Activated T-cell treated with anti-CD3 and anti-CD28 coated beads for 4 hours (primary cell): ENCODE measurements around the gene BCAS3.
A peak's percentile ranks its signal among the peaks of the same experiment; 100 is the strongest.

Experiments
- DNase-seq: peaks from one replicate; pipeline ENCODE4 v3.0.0-alpha.2; 2020

The BCAS3 gene

GRCh38 chr17:60676758-60677307, 818 bp upstream of the BCAS3 start:
- DNase-seq = no peak

DNA sequence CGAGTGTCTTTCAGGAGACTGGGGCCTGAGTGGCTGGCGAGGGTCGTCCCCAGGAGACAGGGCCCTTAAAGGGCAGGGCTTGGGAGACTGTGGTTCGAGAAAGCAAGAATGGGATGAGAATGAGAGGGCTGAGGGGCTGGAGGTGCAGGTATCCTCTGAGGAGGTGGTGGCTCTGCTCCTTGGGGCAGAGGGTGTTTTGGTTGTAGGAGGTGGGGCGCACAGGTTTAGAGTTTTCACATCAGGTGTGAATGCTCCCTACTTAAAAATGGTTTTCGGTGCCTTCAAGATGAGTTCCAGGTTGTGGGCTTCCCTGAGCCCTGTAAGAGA, 430 bp downstream of the BCAS3 start:
- no peak for DNase-seq

GRCh38 chr17:60679287-60679686, 1.6 kb downstream of the BCAS3 start:
- no peak for DNase-seq

DNA sequence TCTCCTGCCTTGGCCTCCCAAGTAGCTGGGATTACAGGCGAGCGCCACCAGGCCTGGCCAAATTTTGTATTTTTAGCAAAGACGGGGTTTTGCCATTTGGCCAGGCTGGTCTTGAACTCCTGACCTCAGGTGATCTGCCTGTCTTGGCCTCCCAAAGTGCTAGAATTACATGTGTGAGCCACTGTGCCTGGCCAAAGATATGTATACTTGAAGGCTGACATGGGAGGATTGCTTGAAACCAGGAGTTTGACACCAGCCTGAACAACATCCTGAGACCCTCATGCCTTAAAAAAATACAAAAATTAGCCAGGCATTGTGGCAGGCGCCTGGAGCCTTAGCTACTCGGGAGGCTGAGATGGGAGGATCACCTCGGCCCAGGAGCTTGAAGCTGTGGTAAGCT, 3.1 kb downstream of the BCAS3 start:
- DNase-seq = no peak

- DNase-seq = no peak
Observed at GRCh38 chr17:60685437-60685836, 7.8 kb downstream of the BCAS3 start.

- no peak for DNase-seq
Observed at GRCh38 chr17:60695960-60696359, 18.3 kb downstream of the BCAS3 start.

- no peak for DNase-seq
Observed at GRCh38 chr17:60699090-60699489, 21.4 kb downstream of the BCAS3 start.

- no peak for DNase-seq
Observed at GRCh38 chr17:60704170-60704569, 26.5 kb downstream of the BCAS3 start.

GRCh38 chr17:60712675-60713074, 35.0 kb downstream of the BCAS3 start:
- no peak for DNase-seq

- no peak for DNase-seq
Observed at GRCh38 chr17:60713608-60714007, 36.0 kb downstream of the BCAS3 start.

- DNase-seq = no peak
Observed at GRCh38 chr17:60716766-60717165, 39.1 kb downstream of the BCAS3 start.

DNA sequence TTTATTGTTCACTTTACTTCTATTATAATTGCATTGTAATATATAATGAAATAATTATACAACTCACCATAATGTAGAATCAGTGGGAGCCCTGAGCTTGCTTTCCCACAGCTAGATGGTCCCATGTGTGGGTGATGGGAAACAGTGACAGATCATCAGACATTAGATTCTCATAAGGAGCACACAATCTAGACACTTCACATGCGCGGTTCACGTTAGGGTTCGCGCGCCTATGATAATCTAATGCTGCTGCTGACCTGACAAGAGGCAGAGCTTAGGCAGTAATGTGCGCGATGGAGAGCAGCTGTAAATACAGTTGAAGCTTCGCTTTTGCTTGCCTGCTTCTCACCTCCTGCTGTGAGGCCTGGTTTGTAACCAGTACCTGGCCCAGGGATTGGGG, 40.2 kb downstream of the BCAS3 start:
- no peak for DNase-seq

DNA sequence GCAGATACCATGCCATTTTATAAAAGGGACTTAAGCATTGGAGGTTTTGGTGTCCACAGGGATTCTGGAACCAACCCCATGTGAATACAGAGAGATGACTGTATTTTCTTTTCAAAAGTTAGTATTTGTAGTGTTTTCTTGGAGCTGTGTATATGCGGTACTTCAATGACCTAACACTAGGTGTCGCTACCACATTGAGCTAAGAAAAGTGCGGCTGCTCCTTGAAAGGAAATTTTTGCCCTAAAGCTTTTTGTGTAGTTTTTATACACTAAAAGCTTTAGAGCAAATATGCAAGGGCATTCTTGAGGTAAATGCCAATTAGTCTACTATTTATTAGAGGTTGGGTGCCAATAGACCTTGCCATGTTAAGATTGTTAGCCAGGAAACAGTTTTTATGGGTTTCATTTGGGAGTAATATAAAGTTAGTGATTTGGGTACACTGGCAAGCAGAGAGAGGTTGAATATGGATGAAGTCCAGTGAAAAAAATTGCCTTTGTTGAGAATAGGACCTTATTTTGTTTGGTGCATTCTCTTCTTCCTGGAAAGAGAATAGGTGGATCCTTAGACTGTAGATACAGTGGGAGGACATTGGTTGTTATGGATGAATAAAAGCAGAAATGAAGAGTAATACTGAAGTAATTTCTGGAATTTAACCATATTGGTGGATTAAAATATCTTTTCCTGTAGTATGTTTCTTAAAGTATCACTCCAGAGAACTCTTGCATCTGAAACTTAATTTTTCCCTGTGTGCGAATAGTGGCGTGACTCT, 43.3 kb downstream of the BCAS3 start:
- peak; percentile 24 for DNase-seq

GRCh38 chr17:60724647-60725046, 47.0 kb downstream of the BCAS3 start:
- DNase-seq = no peak

DNA sequence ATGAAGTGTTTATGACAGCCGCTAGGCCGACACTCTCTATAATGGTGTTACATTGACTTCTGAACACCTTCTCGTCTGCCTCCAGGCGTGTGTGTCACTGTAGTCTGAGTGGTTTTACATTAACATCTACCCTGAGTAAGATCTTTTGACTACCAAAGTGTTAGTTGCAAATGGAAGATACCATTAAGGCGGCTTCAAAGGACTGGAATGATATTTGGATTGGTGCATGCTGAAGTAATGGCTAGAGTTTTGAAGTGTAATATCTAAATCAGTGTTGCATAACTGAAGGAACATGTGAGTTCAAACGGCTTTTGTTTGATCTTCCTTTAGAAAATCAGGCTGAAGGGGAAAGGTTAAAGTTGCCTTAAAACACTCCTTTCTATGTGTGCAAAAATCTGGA, 52.2 kb downstream of the BCAS3 start:
- no peak for DNase-seq

GRCh38 chr17:60730273-60730672, 52.6 kb downstream of the BCAS3 start:
- no peak for DNase-seq

GRCh38 chr17:60738287-60738686, 60.6 kb downstream of the BCAS3 start:
- no peak for DNase-seq

- no peak for DNase-seq
Observed at GRCh38 chr17:60740584-60740983, 62.9 kb downstream of the BCAS3 start.

DNA sequence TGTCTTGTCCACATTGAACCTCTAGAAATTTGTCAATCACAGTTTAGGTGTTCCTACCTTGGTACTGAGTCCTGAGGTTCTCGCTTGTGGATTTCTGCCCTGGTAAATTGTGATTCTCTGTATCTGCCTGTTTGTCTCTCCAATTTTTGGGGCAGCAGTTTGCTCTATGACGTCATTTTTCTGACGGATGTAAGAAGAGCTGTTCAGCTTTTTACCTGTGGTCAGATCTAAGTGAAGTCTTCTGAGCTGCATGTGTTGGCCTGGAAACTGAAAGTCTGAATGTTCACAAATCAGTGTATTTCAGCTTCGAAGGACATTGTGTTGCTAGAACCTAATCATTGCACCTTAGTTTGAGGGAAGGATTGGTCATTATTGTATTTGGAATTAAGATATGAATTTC, 63.4 kb downstream of the BCAS3 start:
- DNase-seq = no peak

DNA sequence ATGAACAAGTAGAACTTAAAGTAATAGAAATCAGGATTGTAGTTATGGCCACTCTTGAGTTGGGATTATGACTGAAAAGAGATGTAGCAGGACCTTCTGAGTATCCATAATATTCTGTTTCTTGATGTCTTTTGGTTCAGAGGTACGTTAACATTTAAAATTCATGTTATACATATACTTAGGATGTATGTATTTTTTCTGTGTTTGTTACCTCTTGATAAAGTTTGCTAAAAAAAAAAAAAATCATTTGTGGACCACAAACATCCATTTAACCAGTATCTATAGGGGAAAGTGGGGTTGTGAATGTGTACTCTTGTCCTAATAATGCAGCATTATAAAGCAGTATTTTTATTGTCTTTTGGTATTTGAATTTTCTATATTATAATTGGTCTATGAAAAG, 65.6 kb downstream of the BCAS3 start:
- DNase-seq = no peak

GRCh38 chr17:60743799-60744198, 66.1 kb downstream of the BCAS3 start:
- DNase-seq = no peak

GRCh38 chr17:60744355-60744966, 66.8 kb downstream of the BCAS3 start:
- DNase-seq = no peak

- no peak for DNase-seq
Observed at GRCh38 chr17:60745544-60745943, 67.9 kb downstream of the BCAS3 start.

GRCh38 chr17:60747069-60747808, 69.6 kb downstream of the BCAS3 start:
- no peak for DNase-seq
